Measurements from ENCODE around the gene PNPLA8.

- no peak for TF ChIP-seq EZH2phosphoT487 (IDR thresholded peaks at IDR 0.05; ENCODE audit: low read length)
- no peak for TF ChIP-seq EZH2 (optimal IDR thresholded peaks at IDR 0.05; ENCODE audit: low read depth, low read length)
- no peak for TF ChIP-seq CTCF (IDR thresholded peaks at IDR 0.05; ENCODE audit: low read length)
Measured at GRCh38 chr7:108528183-108528712, 2.3 kb upstream of the PNPLA8 start.

Measured in MM.1S (cell line).